Upper lobe of left lung (tissue), 4 donors: Measurements from ENCODE around the gene CLEC7A.

ENCODE experiments used
- EP300 ChIP-seq, 4 donors: sonication (generic); formaldehyde crosslinking; IDR thresholded peaks; one replicate each; pipeline ENCODE4 v1.5.1; 2017; ENCODE audit warnings: antibody characterized with exemption in 4 of 4, control low read depth in 2 of 4
- POLR2A ChIP-seq, 4 donors: fragments of 450-650 bp; IDR thresholded peaks; one replicate each; pipeline ENCODE4 v1.5.1; 2016 to 2017; ENCODE audit warnings: antibody characterized with exemption in 4 of 4, mild to moderate bottlenecking in 2 of 4
- POLR2AphosphoS5 ChIP-seq, 2 donors: sonication (generic); formaldehyde crosslinking; IDR thresholded peaks; one replicate each; pipeline ENCODE4 v1.5.1; 2017; ENCODE audit warnings: antibody characterized with exemption in 2 of 2

- TF ChIP-seq POLR2AphosphoS5 (IDR thresholded peaks at IDR 0.05) (no peak), POLR2A (IDR thresholded peaks at IDR 0.05) (no peak), EP300 (IDR thresholded peaks at IDR 0.05) (no peak)
Observed at GRCh38 chr12:10160617-10161385, 30.8 kb upstream of the CLEC7A start.
